HG02885 (cell line): ENCODE data around the gene KBTBD4.
A peak's percentile ranks its signal among the peaks of the same experiment; 100 is the strongest.
"Not testable (repeated sequence)": the region's sequence is repeated elsewhere in the genome, so short reads cannot be mapped to it uniquely, and the experiment has no call there.

Experiments used
- ATAC-seq: cut with Tn5 transposase; IDR thresholded peaks from one replicate; pipeline ENCODE4 v1.9.1; 2021; ENCODE audit warnings: mild to moderate bottlenecking; ENCODE audit not compliant: unreplicated experiment, poor library complexity

The KBTBD4 gene

DNA sequence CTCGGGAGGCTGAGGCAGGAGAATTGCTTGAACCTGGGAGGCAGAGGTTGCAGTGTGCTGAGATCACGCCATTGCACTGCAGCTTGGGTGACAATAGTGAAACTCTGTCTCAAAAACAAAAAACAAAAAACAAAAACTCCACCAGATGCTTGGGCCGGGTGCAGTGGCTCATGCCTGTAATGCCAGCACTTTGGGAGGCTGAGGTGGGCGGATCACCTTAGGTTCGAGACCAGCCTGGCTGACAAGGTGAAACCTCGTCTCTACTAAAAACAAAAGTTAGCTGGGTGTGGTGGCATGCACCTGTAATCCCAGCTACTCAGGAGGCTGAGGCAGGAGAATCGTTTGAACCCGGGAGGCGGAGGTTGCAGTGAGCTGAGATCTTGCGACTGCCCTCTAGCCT is 14.4 kb downstream of the KBTBD4 start:
- not testable (repeated sequence) for ATAC-seq

DNA sequence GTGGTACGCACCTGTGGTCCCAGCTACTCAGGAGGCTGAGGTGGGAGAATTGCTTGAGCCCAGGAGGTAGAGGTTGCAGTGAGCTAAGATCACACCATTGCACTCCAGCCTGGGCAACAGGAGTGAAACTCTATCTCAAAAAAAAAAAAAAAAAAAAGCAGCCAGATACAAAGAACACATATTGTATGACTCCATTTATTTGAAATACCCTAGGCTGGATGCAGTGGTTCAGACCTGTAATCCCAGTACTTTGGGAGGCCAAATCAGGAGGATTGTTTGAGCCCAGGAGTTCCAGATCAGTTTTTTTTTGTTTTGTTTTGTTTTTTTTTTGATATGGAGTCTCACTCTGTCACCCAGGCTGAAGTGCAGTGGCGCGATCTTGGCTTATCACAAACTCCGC is 16.4 kb downstream of the KBTBD4 start:
- not testable (repeated sequence) for ATAC-seq

DNA sequence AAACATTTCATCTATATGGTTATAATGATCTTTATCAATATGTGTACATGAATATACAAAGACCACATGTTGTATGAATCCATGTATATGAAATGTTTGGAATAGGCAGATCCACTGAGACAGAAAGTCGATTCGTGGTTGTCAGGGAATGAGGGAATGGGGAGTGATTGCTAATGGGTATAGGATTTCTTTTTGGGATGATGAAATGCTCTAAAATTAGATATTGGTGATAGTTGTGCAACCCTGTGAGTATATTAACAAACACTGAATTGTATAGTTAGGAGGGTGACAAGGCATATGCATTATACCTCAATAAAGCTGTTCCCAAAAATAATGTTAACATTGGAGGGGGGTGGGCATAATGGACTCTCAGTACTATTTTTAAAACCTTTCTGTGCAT is 18.3 kb downstream of the KBTBD4 start:
- no peak for ATAC-seq

DNA sequence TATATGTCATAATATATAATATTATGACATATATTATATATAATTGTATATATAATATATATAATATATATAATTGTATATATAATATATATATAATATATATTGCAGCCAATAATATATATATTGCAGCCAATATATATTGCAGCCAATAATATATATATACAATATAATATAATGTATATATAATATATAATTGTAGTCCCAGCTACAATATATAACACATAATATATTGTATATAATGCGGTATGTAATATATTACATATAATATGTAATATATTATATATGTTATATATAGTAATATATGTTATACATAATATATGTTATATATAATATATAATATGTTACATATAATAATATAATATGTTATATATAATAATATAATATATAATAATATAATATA is 20.1 kb downstream of the KBTBD4 start:
- ATAC-seq = no peak

DNA sequence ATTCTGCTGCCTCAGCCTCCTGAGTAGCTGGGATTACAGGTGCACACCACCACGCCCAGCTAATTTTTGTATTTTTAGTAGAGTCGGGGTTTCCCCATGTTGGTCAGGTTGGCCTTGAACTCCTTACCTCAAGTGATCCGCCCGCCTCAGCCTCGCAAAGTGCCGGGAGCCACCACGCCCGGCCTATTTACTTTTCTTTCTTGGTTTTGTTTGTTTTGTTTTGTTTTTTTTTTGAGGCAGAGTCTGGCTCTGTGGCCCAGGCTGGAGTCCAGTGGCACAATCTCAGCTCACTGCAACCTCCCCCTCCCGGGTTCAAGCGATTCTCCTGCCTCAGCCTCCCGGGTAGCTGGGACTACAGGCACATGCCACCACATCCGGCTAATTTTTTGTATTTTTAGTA is 21.8 kb downstream of the KBTBD4 start:
- ATAC-seq = not testable (repeated sequence)

DNA sequence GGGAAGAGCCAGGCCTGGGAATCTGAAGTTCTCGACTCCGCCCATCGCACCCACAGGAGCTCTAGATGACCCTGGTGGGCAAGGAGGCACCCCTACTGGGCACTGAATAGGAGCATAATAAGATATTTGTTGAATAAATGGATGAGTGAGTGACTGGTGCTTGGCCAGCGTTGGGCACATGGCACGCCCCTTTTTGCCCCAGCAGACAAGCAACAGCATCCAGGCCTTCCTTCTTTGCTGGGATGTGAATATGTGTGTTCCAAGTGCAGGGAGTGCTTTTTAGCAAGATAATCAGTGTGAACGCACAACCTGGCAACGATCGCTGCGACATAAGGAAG is 25.4 kb downstream of the KBTBD4 start:
- peak; percentile 30 for ATAC-seq

DNA sequence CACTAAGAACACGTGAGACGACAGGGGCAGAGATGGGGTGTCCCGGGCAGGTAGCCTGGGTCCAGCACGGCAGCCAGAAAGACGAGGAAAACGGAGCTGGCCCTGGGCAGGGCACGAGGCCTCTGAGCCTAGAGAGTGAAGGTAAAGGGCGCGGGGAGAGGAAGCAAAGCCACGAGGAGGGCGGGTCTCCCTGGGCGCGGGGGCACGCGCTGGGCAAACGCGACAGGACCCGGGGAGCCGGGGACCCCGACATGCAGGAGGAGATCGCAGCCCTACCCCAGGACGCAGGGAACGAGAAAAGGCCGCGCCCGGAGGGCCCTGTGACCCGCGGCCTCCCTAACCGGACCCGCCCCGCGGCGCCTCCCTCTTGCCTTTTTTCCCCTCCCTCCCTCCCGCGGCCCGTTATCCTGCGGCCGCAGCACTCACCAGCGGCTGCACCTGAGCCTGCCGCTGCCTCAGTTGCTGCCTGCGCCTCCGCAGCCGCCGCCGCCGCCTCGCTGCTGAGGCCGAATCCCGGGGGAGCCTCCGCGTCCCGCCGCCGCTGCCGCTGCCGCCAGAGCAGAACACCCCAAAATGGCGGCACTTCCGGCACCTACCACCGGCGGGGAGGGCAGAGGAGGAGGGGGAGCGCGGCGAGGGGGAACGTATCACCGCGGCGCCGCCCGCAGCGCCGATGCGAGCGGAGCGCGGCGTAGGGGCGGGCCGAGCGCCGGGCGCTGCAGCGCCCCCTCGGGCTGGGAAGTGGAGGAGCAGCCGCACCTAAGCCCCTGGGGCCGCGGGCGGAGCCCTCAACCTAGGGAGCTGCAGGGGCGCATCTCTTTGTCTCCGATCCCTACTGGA is 26.0 kb downstream of the KBTBD4 start, which contains the start of gene CELF1:
CELF1 (minus strand) TSS at position 567 of the 840 bp plus-strand sequence. CDS start 53,609 bp downstream, outside the sequence.
- peak; percentile 92 for ATAC-seq

DNA sequence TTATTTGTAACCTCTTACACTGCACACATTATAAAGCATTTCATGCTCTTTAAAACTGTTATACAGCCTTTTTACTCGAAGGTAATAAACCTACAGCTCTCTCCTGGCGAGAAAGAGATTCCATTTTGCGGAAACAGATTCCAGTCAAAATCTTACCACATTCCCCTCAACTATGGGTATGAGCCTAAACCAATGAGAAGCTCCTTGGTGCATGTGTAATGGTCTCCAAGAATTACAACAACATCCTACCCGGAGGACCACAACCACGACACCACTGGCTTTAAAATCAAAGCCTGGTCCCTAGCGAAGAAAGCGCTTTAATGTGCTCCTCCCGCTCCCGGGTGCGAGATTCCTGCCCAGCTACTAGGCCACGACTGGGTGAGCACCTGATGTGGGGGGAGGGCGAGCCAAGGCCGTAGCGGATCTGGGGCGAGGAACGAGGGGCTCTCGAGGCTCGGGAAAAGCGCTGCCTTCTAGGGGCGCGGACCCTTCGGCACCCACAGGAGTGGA is 26.7 kb downstream of the KBTBD4 start:
- ATAC-seq = peak; percentile 9

DNA sequence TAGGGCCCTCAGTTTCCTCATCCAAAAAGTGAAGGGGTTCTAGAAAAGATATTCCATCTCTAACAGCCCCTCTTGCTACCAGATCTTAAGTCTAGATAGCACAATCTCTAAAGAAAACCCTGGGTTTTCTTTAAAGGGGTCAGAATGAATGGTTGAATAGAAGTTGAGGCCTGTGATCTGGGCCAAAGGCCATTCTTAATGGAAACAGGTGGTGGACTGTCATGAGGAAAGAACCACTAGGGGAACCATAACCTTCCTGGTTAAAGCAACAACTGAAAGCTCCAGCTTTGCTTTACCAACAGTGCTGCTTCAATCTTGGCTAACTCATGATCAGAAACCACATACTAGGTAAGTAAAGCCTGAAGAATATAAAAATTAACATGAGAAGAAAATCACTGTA is 27.7 kb downstream of the KBTBD4 start:
- ATAC-seq = no peak

DNA sequence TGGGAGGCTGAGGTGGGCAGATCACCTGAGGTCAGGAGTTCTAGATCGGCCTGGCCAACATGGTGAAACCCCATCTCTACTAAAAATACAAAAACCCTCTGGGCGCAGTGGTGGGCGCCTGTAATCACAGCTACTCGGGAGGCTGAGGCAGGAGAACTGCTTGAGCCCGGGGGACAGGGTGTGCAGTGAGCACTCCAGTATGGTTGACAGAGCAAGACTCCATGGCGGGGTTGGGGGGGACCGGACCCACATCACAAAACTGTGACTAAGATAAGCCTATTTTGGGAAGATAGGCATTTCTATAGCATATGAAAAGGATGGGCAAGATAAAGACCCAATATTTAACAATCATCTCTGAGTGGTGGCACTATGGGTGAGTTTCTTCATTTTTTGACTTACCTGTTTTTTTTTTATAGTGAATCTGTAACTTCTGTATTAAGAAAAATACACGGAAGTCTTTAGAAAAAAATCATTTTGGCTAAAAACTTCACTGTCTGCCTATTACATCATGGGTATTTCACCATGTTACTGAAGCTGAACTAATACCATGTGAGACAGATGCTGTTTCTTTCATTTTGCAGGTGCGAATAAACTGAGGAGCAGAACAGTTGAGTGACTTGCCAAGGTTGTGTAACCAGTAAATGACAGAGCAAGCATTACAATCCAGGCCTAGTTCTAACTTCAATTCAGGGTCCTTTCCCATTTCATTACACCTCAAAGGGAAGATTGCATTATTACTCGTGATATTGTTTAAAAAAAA is 28.3 kb downstream of the KBTBD4 start:
- no peak for ATAC-seq

DNA sequence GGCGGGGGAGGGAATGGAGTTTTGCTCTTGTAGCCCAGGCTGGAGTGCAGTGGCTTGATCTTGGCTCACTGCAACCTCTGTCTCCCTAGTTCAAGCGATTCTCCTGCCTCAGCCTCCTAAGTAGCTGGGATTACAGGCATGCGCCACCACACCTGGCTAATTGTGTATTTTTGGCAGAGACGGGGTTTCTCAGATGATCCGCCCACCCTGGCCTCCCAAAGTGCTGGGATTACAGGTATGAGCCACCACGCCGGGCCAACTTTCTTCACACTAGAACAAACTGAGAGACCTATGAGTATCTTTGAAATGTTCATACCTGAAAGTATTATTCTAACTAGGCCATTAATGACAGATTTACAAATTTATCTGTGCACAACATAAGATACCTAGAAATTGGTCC is 32.5 kb downstream of the KBTBD4 start:
- ATAC-seq = not testable (repeated sequence)

DNA sequence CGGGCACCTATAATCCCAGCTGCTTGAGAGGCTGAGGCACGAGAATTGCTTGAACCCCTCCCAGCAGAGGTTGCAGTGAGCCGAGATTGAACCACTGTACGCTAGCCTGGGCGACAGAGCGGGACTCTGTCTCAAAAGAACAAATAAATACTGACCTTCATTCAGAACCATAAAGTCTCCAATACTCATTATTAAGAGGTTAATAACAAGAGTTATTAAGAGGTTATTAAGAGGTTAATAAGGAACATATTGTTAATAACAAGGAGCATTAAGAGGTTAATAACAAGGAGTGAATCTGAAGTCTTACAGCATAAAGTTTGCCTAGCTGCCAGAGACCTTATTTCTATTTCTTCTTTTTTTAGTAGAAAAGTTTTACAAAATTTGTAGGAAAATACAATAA is 33.5 kb downstream of the KBTBD4 start:
- ATAC-seq = no peak

DNA sequence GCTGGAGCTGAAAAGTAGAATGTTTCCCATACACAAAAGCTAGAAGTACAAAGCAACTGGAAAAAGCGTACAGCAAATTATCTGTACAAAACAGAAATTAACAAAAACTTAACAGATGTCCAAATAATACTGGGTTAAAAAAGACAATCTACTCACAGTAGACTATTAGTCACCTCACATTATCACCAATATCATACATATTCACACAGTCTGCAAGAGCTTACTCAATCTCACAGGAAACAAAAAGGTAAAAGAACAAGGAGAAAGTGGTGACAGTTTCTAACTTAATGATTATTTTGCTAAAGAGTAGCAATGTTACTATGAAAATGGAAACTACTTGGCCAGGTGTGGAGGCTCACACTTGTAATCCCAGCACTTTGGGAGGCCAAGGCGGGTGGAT is 37.7 kb downstream of the KBTBD4 start:
- ATAC-seq = no peak

DNA sequence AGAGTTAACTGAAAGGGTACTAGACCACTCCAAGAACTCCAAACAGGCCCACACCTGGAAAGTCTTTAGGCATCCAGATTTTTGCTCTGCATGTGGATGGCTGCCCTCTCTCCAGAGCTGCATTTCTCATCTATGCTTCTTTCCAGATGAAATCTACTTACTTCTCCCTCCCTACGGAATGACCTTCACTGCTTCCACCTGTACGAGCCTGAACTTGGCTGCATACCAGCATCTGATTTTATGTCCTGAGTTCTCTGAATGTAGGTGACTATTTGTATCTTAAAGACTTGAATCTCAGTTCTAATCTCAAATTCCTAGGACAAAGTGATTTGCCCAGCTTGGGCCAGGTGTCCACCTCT is 39.1 kb downstream of the KBTBD4 start:
- ATAC-seq = no peak

DNA sequence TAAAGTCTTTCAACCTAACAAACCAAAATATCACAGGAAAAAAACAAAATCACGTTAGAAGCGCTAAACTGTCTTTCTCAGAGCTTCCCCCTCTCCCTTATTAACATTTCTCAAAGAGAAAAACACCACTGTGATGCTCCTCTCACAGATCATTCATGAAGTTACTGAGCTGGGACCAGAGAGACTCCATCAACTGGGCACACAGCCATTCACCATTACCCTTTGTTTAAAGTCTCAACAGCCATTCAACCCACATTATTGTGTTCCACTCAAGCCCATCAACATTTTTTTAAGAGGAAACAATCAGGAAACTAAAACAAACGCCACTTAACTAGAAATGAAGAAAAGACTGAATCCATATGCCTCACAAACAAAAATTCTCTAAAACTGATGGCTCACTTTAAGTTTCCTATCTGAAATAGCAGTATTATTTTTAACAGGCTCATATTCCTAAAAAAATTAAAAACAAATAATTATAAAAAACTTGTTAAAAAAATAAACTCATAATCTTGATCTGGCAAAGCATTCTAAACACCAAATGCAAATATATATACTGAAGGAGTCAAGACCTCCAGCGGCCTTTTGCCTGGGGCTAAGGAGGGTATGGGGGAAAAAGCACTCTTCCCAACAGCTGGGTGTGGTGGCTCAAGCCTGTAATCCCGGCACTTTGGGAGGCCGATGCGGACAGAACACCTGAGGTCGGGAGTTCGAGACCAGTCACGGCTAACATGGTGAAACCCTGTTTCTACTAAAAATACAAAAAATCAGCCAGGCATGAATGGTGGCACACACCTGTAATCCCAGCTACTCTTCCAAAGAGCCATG is 39.8 kb downstream of the KBTBD4 start:
- no peak for ATAC-seq

DNA sequence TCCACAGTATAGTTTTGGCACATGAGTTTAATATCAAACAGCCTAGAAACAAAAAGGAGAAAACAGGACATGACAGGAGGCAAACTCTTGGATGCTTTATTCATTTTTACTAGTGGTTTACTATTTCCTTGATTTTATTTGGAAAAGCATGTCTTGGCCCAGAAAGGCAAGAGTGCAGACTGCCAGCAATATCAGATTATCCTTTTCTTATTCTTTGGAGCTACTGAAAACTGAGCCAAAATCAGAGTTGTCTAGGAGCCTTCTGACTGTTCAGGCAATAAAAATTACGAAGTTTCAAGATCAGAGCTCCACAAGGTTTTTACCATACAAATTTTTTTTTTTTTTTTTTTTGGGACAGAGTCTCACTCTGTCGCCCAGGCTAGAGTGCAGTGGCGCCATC is 41.9 kb downstream of the KBTBD4 start:
- no peak for ATAC-seq

DNA sequence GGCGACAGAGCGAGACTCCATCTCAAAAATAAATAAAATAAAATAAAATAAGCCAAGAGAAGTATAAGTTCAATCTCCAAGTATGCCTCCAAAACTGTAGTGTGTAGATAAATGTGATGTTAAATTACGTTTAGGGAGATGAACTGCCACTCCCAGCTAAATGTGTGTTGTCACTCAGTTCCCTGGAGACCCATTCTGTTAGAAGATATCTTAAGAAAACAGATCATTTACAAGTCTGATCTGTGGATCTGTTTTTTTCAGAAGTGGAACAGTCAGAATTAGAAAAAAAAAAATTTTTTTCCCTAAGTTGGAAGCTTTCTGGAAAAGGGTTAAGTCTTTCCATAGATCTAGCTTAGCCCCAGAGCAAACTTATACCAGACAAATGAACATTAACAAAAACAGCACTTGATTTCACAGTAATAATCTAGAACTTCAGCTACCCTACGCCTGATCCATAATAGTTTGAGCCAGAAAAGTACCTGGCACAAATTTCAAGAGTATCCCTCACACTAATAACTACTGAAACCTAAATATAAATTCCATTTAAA is 44.0 kb downstream of the KBTBD4 start:
- no peak for ATAC-seq

DNA sequence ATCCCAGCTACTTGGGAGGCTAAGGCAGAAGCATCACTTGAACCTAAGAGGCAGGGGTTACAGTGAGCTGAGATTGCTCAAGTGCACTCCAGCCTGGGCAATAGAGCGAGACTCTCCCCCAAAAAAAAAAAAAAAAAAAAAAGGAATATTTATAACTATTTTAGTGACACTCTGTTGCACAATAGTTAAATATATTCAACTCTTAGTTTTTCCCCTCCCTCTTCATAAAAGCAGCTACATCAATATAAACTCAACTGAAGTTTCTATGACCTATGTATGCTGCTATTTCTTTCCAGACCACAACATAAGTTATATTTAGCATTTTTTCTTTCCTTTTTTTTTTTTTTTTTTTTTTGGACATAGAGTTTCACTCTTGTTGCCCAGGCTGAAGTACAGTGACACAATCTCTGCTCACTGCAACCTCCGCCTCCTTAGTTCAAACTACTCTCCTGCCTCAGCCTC is 45.0 kb downstream of the KBTBD4 start:
- no peak for ATAC-seq

DNA sequence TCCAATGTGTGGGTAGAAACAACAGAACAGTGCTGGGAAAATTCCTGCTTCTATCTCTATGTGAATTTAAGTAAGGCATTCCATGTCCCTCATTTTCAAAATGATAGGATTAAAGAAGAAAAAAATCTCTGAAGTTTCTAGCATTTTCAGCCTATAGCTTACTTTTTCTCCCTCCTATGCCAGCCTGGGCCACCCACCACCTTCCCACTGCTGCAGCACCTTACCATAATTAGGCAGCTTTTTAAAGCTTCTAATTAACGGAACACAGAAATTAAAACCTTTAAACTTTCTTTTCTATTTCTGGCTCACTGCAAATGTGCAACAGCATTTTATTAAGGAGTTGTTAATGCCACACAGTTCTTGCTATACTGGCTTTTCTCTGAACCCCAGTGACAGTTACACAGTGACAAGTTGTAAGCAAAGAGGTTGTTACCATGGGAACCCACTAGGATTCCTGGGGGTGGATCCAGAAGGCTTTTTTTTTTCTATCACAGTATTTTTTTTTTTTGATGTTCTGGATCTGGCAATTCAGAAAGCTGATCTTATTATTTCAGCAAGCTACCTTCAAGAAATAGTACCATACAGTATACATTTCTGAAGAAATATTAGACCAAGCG is 46.1 kb downstream of the KBTBD4 start:
- no peak for ATAC-seq

DNA sequence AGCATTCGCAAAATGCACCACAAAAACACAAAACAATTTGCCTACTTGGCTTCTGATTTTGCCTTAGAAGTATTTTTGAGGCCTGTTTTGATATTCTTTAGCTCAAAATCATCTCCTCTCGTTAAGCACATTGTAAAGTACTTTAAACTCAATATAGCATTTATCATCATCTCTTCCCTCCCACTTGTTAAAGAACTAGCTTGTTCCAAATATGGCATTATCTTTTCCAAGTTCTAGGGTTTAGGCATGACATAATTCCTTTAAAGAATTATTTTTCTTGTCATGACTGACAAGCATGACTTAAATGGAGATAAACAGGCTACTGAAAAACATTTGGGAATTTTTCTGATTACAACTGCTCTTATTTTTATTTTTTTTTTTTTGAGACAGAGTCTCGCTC is 47.1 kb downstream of the KBTBD4 start:
- ATAC-seq = no peak
